ENCODE results near the gene MYO7A. TPM values are rescaled to one million over a fixed set of nuclear protein-coding genes. Genes with fewer than 3 reads are reported as not detected.

MYO7A gene
- total and polyA plus RNA-seq, 2 experiments from 2014 or later, result 1.8 to 5.4 TPM

DNA sequence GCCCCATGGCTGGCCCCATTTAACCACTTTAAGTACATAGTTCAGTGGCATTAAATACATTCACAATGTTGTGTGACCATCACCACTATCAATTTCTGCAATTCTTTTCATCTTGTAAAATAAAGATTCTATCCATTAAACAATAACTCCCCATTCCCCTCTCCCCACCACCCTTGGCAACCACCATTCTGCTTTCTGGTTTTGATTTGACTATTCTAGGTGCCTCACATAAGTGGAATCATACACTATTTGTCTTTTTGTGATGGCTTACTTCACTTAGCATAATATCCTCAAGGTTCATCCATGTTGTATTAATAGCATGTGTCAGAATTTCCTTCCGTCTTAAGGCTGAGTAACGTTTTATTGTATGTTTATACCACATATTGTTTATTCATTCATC is 7.0 kb downstream of the MYO7A start:
- Histone ChIP-seq H3K79me2 (replicated peaks; ENCODE audit: insufficient read depth) (no peaks in the 10 kb centered on the region), H3K4me2 (no peak overlapping the region), H3K36me3 (ENCODE audit: insufficient read depth) (no peaks in the 10 kb centered on the region), H3K27me3 (ENCODE audit: insufficient read depth) (no peaks in the 10 kb centered on the region), H3K27ac (ENCODE audit: low read depth) (no peak overlapping the region), H3K4me1 (ENCODE audit: insufficient read depth) (peaks cover 3% of the 10 kb centered on the region; the same call in 1 of the 2 replicates), H3F3A (replicated peaks; ENCODE audit: low read depth) (no peaks in the 10 kb centered on the region), H2AFZ (no peak overlapping the region), H3K4me3 (no peak overlapping the region), H3K9me2 (ENCODE audit: insufficient read depth) (no peaks in the 10 kb centered on the region), H4K20me1 (replicated peaks; ENCODE audit: insufficient read depth) (no peaks in the 10 kb centered on the region)
- no peak for ATAC-seq
- Mint-ChIP-seq H3K36me3 (ENCODE audit: low read depth) (no peaks in the 10 kb centered on the region), H3K27ac (no peak overlapping the region), H3K4me1 (peaks cover 8% of the 10 kb centered on the region), H3K27me3 (ENCODE audit: insufficient read depth, low read depth, poor library complexity) (peaks cover 2% of the 10 kb centered on the region), H3K4me3 (no peak overlapping the region), H3K9me3 (no peaks in the 10 kb centered on the region)
- TF ChIP-seq, protein P1, sequence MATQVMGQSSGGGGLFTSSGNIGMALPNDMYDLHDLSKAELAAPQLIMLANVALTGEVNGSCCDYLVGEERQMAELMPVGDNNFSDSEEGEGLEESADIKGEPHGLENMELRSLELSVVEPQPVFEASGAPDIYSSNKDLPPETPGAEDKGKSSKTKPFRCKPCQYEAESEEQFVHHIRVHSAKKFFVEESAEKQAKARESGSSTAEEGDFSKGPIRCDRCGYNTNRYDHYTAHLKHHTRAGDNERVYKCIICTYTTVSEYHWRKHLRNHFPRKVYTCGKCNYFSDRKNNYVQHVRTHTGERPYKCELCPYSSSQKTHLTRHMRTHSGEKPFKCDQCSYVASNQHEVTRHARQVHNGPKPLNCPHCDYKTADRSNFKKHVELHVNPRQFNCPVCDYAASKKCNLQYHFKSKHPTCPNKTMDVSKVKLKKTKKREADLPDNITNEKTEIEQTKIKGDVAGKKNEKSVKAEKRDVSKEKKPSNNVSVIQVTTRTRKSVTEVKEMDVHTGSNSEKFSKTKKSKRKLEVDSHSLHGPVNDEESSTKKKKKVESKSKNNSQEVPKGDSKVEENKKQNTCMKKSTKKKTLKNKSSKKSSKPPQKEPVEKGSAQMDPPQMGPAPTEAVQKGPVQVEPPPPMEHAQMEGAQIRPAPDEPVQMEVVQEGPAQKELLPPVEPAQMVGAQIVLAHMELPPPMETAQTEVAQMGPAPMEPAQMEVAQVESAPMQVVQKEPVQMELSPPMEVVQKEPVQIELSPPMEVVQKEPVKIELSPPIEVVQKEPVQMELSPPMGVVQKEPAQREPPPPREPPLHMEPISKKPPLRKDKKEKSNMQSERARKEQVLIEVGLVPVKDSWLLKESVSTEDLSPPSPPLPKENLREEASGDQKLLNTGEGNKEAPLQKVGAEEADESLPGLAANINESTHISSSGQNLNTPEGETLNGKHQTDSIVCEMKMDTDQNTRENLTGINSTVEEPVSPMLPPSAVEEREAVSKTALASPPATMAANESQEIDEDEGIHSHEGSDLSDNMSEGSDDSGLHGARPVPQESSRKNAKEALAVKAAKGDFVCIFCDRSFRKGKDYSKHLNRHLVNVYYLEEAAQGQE (IDR thresholded peaks at IDR 0.05; ENCODE audit: unreplicated experiment), result no peak
- TF ChIP-seq STAT1 (IDR thresholded peaks at IDR 0.05; ENCODE audit: unreplicated experiment) (no peak), JUNB (IDR thresholded peaks at IDR 0.05; ENCODE audit: unreplicated experiment) (no peak), ZNF331 (CRISPR knock-in tag; IDR thresholded peaks at IDR 0.05; ENCODE audit: low read depth) (no peak), EZH2 (IDR thresholded peaks at IDR 0.05; ENCODE audit: low read depth, unreplicated experiment) (no peak), EZH2phosphoT487 (IDR thresholded peaks at IDR 0.05; ENCODE audit: unreplicated experiment) (no peak), ZNF114 (CRISPR knock-in tag; IDR thresholded peaks at IDR 0.05) (no peak), NANOG (IDR thresholded peaks at IDR 0.05; ENCODE audit: borderline replicate concordance) (no peak), POLR2AphosphoS5 (IDR thresholded peaks at IDR 0.05; ENCODE audit: low read depth) (no peak), CREB1 (CRISPR knock-in tag; IDR thresholded peaks at IDR 0.05; ENCODE audit: low read depth) (no peak)
- TF ChIP-seq, protein P2, sequence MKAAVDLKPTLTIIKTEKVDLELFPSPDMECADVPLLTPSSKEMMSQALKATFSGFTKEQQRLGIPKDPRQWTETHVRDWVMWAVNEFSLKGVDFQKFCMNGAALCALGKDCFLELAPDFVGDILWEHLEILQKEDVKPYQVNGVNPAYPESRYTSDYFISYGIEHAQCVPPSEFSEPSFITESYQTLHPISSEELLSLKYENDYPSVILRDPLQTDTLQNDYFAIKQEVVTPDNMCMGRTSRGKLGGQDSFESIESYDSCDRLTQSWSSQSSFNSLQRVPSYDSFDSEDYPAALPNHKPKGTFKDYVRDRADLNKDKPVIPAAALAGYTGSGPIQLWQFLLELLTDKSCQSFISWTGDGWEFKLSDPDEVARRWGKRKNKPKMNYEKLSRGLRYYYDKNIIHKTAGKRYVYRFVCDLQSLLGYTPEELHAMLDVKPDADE (IDR thresholded peaks at IDR 0.05), result no peak
- TF ChIP-seq, protein P3, sequence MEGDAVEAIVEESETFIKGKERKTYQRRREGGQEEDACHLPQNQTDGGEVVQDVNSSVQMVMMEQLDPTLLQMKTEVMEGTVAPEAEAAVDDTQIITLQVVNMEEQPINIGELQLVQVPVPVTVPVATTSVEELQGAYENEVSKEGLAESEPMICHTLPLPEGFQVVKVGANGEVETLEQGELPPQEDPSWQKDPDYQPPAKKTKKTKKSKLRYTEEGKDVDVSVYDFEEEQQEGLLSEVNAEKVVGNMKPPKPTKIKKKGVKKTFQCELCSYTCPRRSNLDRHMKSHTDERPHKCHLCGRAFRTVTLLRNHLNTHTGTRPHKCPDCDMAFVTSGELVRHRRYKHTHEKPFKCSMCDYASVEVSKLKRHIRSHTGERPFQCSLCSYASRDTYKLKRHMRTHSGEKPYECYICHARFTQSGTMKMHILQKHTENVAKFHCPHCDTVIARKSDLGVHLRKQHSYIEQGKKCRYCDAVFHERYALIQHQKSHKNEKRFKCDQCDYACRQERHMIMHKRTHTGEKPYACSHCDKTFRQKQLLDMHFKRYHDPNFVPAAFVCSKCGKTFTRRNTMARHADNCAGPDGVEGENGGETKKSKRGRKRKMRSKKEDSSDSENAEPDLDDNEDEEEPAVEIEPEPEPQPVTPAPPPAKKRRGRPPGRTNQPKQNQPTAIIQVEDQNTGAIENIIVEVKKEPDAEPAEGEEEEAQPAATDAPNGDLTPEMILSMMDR (conservative IDR thresholded peaks at IDR 0.05; ENCODE audit: low read depth in 2 of 2), result no peak
- TF ChIP-seq, protein P4, sequence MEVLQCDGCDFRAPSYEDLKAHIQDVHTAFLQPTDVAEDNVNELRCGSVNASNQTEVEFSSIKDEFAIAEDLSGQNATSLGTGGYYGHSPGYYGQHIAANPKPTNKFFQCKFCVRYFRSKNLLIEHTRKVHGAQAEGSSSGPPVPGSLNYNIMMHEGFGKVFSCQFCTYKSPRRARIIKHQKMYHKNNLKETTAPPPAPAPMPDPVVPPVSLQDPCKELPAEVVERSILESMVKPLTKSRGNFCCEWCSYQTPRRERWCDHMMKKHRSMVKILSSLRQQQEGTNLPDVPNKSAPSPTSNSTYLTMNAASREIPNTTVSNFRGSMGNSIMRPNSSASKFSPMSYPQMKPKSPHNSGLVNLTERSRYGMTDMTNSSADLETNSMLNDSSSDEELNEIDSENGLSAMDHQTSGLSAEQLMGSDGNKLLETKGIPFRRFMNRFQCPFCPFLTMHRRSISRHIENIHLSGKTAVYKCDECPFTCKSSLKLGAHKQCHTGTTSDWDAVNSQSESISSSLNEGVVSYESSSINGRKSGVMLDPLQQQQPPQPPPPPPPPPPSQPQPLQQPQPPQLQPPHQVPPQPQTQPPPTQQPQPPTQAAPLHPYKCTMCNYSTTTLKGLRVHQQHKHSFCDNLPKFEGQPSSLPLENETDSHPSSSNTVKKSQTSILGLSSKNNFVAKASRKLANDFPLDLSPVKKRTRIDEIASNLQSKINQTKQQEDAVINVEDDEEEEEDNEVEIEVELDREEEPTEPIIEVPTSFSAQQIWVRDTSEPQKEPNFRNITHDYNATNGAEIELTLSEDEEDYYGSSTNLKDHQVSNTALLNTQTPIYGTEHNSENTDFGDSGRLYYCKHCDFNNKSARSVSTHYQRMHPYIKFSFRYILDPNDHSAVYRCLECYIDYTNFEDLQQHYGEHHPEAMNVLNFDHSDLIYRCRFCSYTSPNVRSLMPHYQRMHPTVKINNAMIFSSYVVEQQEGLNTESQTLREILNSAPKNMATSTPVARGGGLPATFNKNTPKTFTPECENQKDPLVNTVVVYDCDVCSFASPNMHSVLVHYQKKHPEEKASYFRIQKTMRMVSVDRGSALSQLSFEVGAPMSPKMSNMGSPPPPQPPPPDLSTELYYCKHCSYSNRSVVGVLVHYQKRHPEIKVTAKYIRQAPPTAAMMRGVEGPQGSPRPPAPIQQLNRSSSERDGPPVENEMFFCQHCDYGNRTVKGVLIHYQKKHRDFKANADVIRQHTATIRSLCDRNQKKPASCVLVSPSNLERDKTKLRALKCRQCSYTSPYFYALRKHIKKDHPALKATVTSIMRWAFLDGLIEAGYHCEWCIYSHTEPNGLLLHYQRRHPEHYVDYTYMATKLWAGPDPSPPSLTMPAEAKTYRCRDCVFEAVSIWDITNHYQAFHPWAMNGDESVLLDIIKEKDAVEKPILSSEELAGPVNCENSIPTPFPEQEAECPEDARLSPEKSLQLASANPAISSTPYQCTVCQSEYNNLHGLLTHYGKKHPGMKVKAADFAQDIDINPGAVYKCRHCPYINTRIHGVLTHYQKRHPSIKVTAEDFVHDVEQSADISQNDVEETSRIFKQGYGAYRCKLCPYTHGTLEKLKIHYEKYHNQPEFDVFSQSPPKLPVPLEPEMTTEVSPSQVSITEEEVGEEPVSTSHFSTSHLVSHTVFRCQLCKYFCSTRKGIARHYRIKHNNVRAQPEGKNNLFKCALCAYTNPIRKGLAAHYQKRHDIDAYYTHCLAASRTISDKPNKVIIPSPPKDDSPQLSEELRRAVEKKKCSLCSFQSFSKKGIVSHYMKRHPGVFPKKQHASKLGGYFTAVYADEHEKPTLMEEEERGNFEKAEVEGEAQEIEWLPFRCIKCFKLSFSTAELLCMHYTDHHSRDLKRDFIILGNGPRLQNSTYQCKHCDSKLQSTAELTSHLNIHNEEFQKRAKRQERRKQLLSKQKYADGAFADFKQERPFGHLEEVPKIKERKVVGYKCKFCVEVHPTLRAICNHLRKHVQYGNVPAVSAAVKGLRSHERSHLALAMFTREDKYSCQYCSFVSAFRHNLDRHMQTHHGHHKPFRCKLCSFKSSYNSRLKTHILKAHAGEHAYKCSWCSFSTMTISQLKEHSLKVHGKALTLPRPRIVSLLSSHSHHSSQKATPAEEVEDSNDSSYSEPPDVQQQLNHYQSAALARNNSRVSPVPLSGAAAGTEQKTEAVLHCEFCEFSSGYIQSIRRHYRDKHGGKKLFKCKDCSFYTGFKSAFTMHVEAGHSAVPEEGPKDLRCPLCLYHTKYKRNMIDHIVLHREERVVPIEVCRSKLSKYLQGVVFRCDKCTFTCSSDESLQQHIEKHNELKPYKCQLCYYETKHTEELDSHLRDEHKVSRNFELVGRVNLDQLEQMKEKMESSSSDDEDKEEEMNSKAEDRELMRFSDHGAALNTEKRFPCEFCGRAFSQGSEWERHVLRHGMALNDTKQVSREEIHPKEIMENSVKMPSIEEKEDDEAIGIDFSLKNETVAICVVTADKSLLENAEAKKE (CRISPR knock-in tag; IDR thresholded peaks at IDR 0.05), result no peak
- DNase-seq (ENCODE audit: low spot score), result no peak
